Activated CD8-positive, alpha-beta T cell treated with anti-CD3 and anti-CD28 coated beads for 36 hours (primary cell): ENCODE measurements around the gene MFSD6. TPM values are rescaled to one million over a fixed set of nuclear protein-coding genes. Genes with fewer than 3 reads are reported as not detected.
"Not testable (repeated sequence)": the region's sequence is repeated elsewhere in the genome, so short reads cannot be mapped to it uniquely, and the experiment has no call there.

Experiments
- ATAC-seq: fragments of 200-7000 bp; cut with Tn5 transposase; one replicate; pipeline ENCODE4 v1.10.0; 2021; ENCODE audit warnings: mild to moderate bottlenecking, moderate library complexity
- CTCF ChIA-PET: fragments of 350-600 bp; sonication (Branson Sonifier 250); formaldehyde crosslinking; loops from one replicate; lab custom pipeline; 2021; ENCODE audit warnings: antibody characterized with exemption; lab: Charles Lee
- POLR2A ChIA-PET: fragments of 350-600 bp; sonication (Branson Sonifier 250); formaldehyde crosslinking; loops from one replicate; lab custom pipeline; 2021; ENCODE audit warnings: antibody characterized with exemption; lab: Charles Lee
- DNase-seq: peaks from one replicate; pipeline ENCODE4 v3.0.0-alpha.2; 2020
- H3K27ac Mint-ChIP-seq: one replicate; pipeline ENCODE4 v1.8.0; 2021; ENCODE audit warnings: mild to moderate bottlenecking, mixed read lengths
- H3K27me3 Mint-ChIP-seq: one replicate; pipeline ENCODE4 v1.8.0; 2021; ENCODE audit warnings: mixed read lengths
- H3K36me3 Mint-ChIP-seq: one replicate; pipeline ENCODE4 v1.8.0; 2021; ENCODE audit warnings: low read depth, mixed read lengths
- H3K4me1 Mint-ChIP-seq: one replicate; pipeline ENCODE4 v1.8.0; 2021; ENCODE audit warnings: low read depth, mixed read lengths
- H3K4me3 Mint-ChIP-seq: one replicate; pipeline ENCODE4 v1.8.0; 2021; ENCODE audit warnings: mild to moderate bottlenecking, moderate library complexity, mixed read lengths
- H3K9me3 Mint-ChIP-seq: one replicate; pipeline ENCODE4 v1.8.0; 2021; ENCODE audit warnings: mixed read lengths
- CTCF ChIP-seq: fragments of 200-600 bp; IDR thresholded peaks from one replicate; pipeline ENCODE4 v1.8.0; 2022; ENCODE audit warnings: antibody characterized with exemption, mild to moderate bottlenecking
- intact Hi-C: fragments of 100-400 bp; cut with micrococcal nuclease; formaldehyde crosslinking; loops from one replicate; pipeline ENCODE4 v1.10.0; 2022
- total RNA-seq, 2 experiments: library from RNA; stranded (reverse); gene quantifications; one replicate each; pipeline ENCODE4 v1.2.3, GENCODE V29; 2021

MFSD6 gene
- 10 to 100 TPM; 31.5 to 32.8 TPM for total RNA-seq

- Mint-ChIP-seq H3K9me3 (no peaks in the 10 kb centered on the region), H3K4me1 (peaks cover 27% of the 10 kb centered on the region), H3K4me3 (peak within 1 kb of the TSS; percentile 88), H3K27me3 (no peaks in the 10 kb centered on the region), H3K27ac (peak within 1 kb of the TSS; percentile 95), H3K36me3 (no peaks in the 10 kb centered on the region)
- no peak for TF ChIP-seq CTCF
- ATAC-seq: peak; percentile 57
- ChIA-PET CTCF (interaction anchor here (0.5 to 1.0 kb wide), 3 partner anchors 38 to 502 kb away, joined by 3 read pairs; no protein-coding TSS in a partner anchor), POLR2A (interaction anchor here (0.6 to 1.8 kb wide), 11 partner anchors 8 to 474 kb away, joined by 3 to 11 read pairs (median 4); partner anchors contain the start of gene NEMP2)
- intact Hi-C loops: loop anchor here (10.0 kb wide), 1 partner anchor 267 kb away; no protein-coding TSS in a partner anchor
- peak; percentile 61 for DNase-seq
Observed at GRCh38 chr2:190407662-190408537, at the start of gene MFSD6. TSS of gene MFSD6 (plus strand) at chr2:190408355. CDS start at chr2:190436030, 27,675 bp downstream.

- peak overlapping the region; percentile 15 for H3K4me3 Mint-ChIP-seq
- DNase-seq, H3K36me3 Mint-ChIP-seq, H3K9me3 Mint-ChIP-seq, ATAC-seq, intact Hi-C loops, POLR2A ChIA-PET, H3K27me3 Mint-ChIP-seq: not testable (repeated sequence)
- CTCF ChIA-PET: interaction anchor here (0.6 to 1.8 kb wide), 5 partner anchors 8 to 373 kb away, joined by 3 to 6 read pairs (median 3); no protein-coding TSS in a partner anchor
- H3K27ac Mint-ChIP-seq: peak overlapping the region; percentile 34
- peaks cover 19% of the 10 kb centered on the region for H3K4me1 Mint-ChIP-seq
Observed at GRCh38 chr2:190358655-190359448, 49.3 kb upstream of the MFSD6 start.

GRCh38 chr2:190360561-190360960 is 47.6 kb upstream of the MFSD6 start:
- POLR2A ChIA-PET: interaction anchor here (1.2 kb wide), 1 partner anchor 47 kb away, joined by 4 read pairs; no protein-coding TSS in a partner anchor
- Mint-ChIP-seq H3K27me3 (no peaks in the 10 kb centered on the region), H3K4me1 (peaks cover 19% of the 10 kb centered on the region), H3K27ac (no peak overlapping the region), H3K9me3 (no peaks in the 10 kb centered on the region), H3K4me3 (peak overlapping the region; percentile 80), H3K36me3 (no peaks in the 10 kb centered on the region)
- DNase-seq: no peak
- CTCF ChIA-PET: interaction anchor here (1.7 to 2.2 kb wide), 3 partner anchors 10 to 271 kb away, joined by 5 to 9 read pairs (median 9); no protein-coding TSS in a partner anchor
- intact Hi-C loops: no loop called here
- TF ChIP-seq CTCF: no peak
- ATAC-seq: no peak

- CTCF ChIA-PET: interaction anchor here (1.0 to 2.2 kb wide), 4 partner anchors 9 to 272 kb away, joined by 5 to 9 read pairs (median 7); partner anchors contain the start of gene INPP1
- Mint-ChIP-seq H3K4me3 (no peak overlapping the region), H3K27ac (no peak overlapping the region), H3K36me3 (no peaks in the 10 kb centered on the region), H3K4me1 (peaks cover 19% of the 10 kb centered on the region), H3K27me3 (no peaks in the 10 kb centered on the region), H3K9me3 (no peaks in the 10 kb centered on the region)
- ATAC-seq (no peak), DNase-seq (no peak)
- intact Hi-C loops: no loop called here
- POLR2A ChIA-PET: interaction anchor here (1.2 kb wide), 1 partner anchor 46 kb away, joined by 4 read pairs; no protein-coding TSS in a partner anchor
- TF ChIP-seq CTCF: no peak
Observed at GRCh38 chr2:190360965-190361364, 47.2 kb upstream of the MFSD6 start.

- Mint-ChIP-seq H3K4me3 (no peak overlapping the region), H3K36me3 (no peaks in the 10 kb centered on the region), H3K27me3 (no peaks in the 10 kb centered on the region), H3K4me1 (peaks cover 19% of the 10 kb centered on the region), H3K9me3 (no peaks in the 10 kb centered on the region), H3K27ac (no peak overlapping the region)
- DNase-seq: no peak
- no peak for ATAC-seq
- POLR2A ChIA-PET: no interaction called here
- intact Hi-C loops: no loop called here
- CTCF ChIA-PET: interaction anchor here (0.9 to 2.2 kb wide), 4 partner anchors 9 to 41 kb away, joined by 3 to 9 read pairs (median 5); partner anchors contain the start of gene INPP1
- no peak for TF ChIP-seq CTCF
Observed at GRCh38 chr2:190361572-190361971, 46.6 kb upstream of the MFSD6 start.
